Heart left ventricle (tissue), 16 donors: ENCODE results near the gene PPHLN1. TPM values are rescaled to one million over a fixed set of nuclear protein-coding genes. Genes with fewer than 3 reads are reported as not detected.

Source experiments
- ATAC-seq, 4 donors: fragments of 200-7000 bp; cut with Tn5 transposase; one replicate each; pipeline ENCODE4 v1.9.1; 2020 to 2022; ENCODE audit warnings: moderate library complexity in 4 of 4, mild to moderate bottlenecking in 3 of 4, moderate number of reproducible peaks in 1 of 4
- DNase-seq, 5 donors: peaks; one replicate each; pipeline ENCODE4 v3.0.0-alpha.2; 2020
- H3K27ac ChIP-seq, 12 donors: fragments of 200-600 bp; sonication (generic) in 4 of 12; one replicate each; pipeline versions ENCODE4 v1.5.0 to v1.8.0; 2016 to 2022; ENCODE audit warnings: mild to moderate bottlenecking in 2 of 12
- H3K27me3 ChIP-seq, 9 donors: fragments of 200-600 bp; sonication (generic) in 2 of 9; one replicate each; pipeline versions ENCODE4 v1.5.1 to v1.8.0; 2016 to 2022; ENCODE audit warnings: mild to moderate bottlenecking in 3 of 9
- H3K36me3 ChIP-seq, 9 donors: fragments of 200-600 bp; sonication (generic) in 2 of 9; one replicate each; pipeline versions ENCODE4 v1.5.0 to v1.8.0; 2018 to 2022; ENCODE audit warnings: mild to moderate bottlenecking in 2 of 9
- H3K4me1 ChIP-seq, 12 donors: fragments of 200-600 bp; sonication (generic) in 4 of 12; one replicate each; pipeline versions ENCODE4 v1.5.0 to v1.8.0; 2016 to 2022; ENCODE audit warnings: mild to moderate bottlenecking in 3 of 12
- H3K4me3 ChIP-seq, 12 donors: fragments of 200-600 bp; sonication (generic) in 4 of 12; one replicate each; pipeline versions ENCODE4 v1.5.0 to v1.8.0; 2017 to 2022; ENCODE audit warnings: mild to moderate bottlenecking in 9 of 12, moderate library complexity in 4 of 12
- H3K9me3 ChIP-seq, 12 donors: fragments of 200-600 bp; sonication (generic) in 4 of 12; one replicate each; pipeline versions ENCODE4 v1.5.0 to v1.8.0; 2016 to 2022; ENCODE audit warnings: mild to moderate bottlenecking in 1 of 12
- POLR2A ChIP-seq, 2 donors: fragments of 450-650 bp; IDR thresholded peaks; one replicate each; pipeline ENCODE4 v1.6.1; 2017; ENCODE audit warnings: antibody characterized with exemption in 2 of 2, mild to moderate bottlenecking in 2 of 2, moderate library complexity in 2 of 2
- WGBS, 4 donors: extraction: QIAGEN DNeasy Blood & Tissue Kit in 2 of 4; methylation state at CpG; one replicate each; pipeline versions ENCODE4 v1.1.5 to v1.1.7; 2013 to 2018; 5-methylcytosine and 5-hydroxymethylcytosine counted together
- intact Hi-C, 10 donors: fragments of 100-400 bp; cut with DNase I; formaldehyde crosslinking; loops; one replicate each; pipeline versions ENCODE4 v1.11.1 to v1.14.2; 2022
- polyA plus RNA-seq, 2 donors: library from polyadenylated mRNA; stranded (reverse); fragments of 200-250 nt; gene quantifications; one replicate each; pipeline ENCODE4 v1.2.3, GENCODE V29; 2013
- total RNA-seq, 9 donors: library from RNA; depleted of rRNA in 2 of 9; stranded (reverse); fragments of >200 nt in 2 of 9; fragmentation: NEBNext Ultra II Directional in 3 of 9; extraction: Animal tissue kit (Norgen Biotek cat#: 25700) in 3 of 9; gene quantifications; one replicate each; pipeline versions ENCODE4 v1.1.0 to v1.2.4, GENCODE V29; 2016 to 2023
- TF ChIP-seq, protein P1 (sequence below), 12 donors: fragments of 200-600 bp; sonication (generic) in 4 of 12; IDR thresholded peaks; one replicate each; pipeline versions ENCODE4 v1.5.0 to v1.8.0; 2018 to 2022; ENCODE audit warnings: antibody characterized with exemption in 12 of 12, mild to moderate bottlenecking in 5 of 12
- donor health status: ischemic (EF 13 %, LVEDD 7.1; RV severe dilation, severe dysfunction).
- donor health status: healthy with polysubstance abuse.
- donor health status: DM: no; HTN: yes; CAD: no.
- donor health status: DM: no; HTN: no; CAD: no.
- donor health status: ischemic (EF 25% LVEDD 6.9; RV normal size, moderate dysfunction).
- donor health status: ischemic (EF 25% LVEDD 5.7; RV mildly dilated, moderate dysfunction).
- donor health status: healthy.
- donor health status: DM: yes; HTN: yes; CAD: no.
- donor health status: ischemic (EF 35%, LVEDD 5.7; RV mildly dilated, moderate dysfunction).
- donor health status: nonischemic (EF 11% LVEDD 7.7; RV severe dilation, severe dysfunction).
- donor health status: DM: yes; HTN: yes; CAD: no.
- donor health status: PGD.
- donor health status: ischemic (EF 29% LVEDD 5.4; RV normal size, mild dysfunction).
- donor health status: nonischemic (EF 23%, LVEDD 6.1; RV moderate dilation, normal function).

The PPHLN1 gene
- total and polyA plus RNA-seq, 11 donors = 21.4 to 41.1 (median 35.6) TPM

DNA sequence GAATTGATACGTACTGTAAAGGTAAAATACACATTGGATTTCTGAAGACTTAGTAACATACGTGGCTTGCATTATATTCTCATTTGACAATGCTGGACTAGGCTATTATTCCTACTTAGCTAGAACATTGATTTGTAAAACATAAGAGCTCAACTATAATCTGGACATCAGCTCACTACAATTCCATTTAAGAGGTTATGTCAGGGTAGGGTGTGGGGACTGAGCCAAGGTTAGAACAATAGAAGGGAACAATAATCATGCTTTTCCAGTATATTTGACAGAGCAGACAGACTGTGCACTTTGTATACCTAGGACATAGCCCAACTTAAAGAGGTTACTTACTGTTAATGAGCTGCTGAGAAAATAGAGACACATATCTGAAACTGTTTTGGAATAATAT, 10.9 kb upstream of the PPHLN1 start:
- TF ChIP-seq, protein P1, sequence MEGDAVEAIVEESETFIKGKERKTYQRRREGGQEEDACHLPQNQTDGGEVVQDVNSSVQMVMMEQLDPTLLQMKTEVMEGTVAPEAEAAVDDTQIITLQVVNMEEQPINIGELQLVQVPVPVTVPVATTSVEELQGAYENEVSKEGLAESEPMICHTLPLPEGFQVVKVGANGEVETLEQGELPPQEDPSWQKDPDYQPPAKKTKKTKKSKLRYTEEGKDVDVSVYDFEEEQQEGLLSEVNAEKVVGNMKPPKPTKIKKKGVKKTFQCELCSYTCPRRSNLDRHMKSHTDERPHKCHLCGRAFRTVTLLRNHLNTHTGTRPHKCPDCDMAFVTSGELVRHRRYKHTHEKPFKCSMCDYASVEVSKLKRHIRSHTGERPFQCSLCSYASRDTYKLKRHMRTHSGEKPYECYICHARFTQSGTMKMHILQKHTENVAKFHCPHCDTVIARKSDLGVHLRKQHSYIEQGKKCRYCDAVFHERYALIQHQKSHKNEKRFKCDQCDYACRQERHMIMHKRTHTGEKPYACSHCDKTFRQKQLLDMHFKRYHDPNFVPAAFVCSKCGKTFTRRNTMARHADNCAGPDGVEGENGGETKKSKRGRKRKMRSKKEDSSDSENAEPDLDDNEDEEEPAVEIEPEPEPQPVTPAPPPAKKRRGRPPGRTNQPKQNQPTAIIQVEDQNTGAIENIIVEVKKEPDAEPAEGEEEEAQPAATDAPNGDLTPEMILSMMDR (IDR thresholded peaks at IDR 0.05) = no peak
- intact Hi-C loops = no loop called here
- Histone ChIP-seq H3K27ac (no peak overlapping the region), H3K4me1 (no peaks in the 10 kb centered on the region), H3K9me3 (no peaks in the 10 kb centered on the region), H3K27me3 (no peaks in the 10 kb centered on the region), H3K36me3 (peaks cover 0 to 82% (median 56%) of the 10 kb centered on the region in 9 donors), H3K4me3 (no peak overlapping the region)
- no peak for DNase-seq
- no peak for ATAC-seq
- 79 to 82% (median 81%) methylated on average over 2 of the region's 2 CpGs for WGBS, 4 donors

DNA sequence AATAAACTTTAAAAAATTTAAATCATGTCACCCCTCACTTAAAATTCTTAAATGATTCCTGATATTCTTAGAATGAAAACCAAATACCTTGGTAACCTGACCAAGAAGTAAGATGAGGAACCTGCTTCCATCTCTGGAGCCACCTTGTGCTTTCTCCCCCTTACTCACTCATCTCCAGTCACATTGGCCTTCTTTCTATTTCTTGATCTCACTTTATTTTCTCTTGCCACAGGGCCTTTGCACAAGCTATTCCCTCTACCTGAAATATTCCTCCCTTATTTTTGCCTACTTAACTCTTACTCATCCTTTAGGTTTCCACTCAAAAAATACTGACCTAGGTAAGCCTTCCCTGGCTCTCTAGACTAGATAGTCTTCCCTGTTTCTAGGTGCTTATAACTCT, 5.2 kb upstream of the PPHLN1 start:
- no peak overlapping the region for H3K27ac ChIP-seq
- intact Hi-C loops = loop anchor here in 3 of 10 donors (5.0 to 10.0 kb wide), 2 partner anchors 83 to 86 kb away; partner anchors contain the start of gene YAF2 (in 3 of the 3)
- peaks cover 0 to 13% (median 6%) of the 10 kb centered on the region in 12 donors for H3K4me1 ChIP-seq
- H3K9me3 ChIP-seq = no peaks in the 10 kb centered on the region
- no peaks in the 10 kb centered on the region for H3K27me3 ChIP-seq
- no peak for ATAC-seq
- no peak for DNase-seq
- TF ChIP-seq, protein P1 (IDR thresholded peaks at IDR 0.05) = no peak
- no peak for TF ChIP-seq POLR2A (IDR thresholded peaks at IDR 0.05)
- H3K4me3 ChIP-seq = no peak overlapping the region
- H3K36me3 ChIP-seq = peaks cover 0 to 65% (median 43%) of the 10 kb centered on the region in 9 donors

DNA sequence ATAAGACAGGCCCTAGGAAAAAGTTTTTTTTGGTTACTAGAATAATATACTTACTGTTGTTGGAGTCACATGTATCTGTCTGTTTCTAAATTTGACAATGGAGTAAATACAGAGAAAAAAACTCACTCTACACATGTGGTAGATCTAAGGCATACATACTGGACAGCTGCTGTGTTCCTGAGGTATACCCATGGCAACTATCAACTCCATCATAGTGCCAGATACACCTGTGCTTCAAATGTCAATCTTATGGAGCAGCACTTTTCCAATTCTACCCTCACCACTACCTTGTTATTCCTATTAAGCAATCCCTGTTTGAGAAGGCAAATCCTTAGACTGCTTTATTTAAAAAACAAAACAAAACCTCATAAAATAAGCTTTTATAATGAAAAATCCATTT, 3.4 kb upstream of the PPHLN1 start:
- peaks cover 4 to 24% (median 17%) of the 10 kb centered on the region in 12 donors for H3K4me1 ChIP-seq
- H3K27ac ChIP-seq = no peak overlapping the region
- no peak overlapping the region for H3K4me3 ChIP-seq
- no peak for ATAC-seq
- H3K36me3 ChIP-seq = peaks cover 0 to 47% (median 28%) of the 10 kb centered on the region in 9 donors
- no peak for TF ChIP-seq POLR2A (IDR thresholded peaks at IDR 0.05)
- TF ChIP-seq, protein P1 (IDR thresholded peaks at IDR 0.05) = no peak
- intact Hi-C loops = loop anchor here in 3 of 10 donors (5.0 to 10.0 kb wide), 2 partner anchors 85 to 88 kb away; partner anchors contain the start of gene YAF2 (in 3 of the 3)
- no peak for DNase-seq
- H3K9me3 ChIP-seq = no peaks in the 10 kb centered on the region
- H3K27me3 ChIP-seq = no peaks in the 10 kb centered on the region

DNA sequence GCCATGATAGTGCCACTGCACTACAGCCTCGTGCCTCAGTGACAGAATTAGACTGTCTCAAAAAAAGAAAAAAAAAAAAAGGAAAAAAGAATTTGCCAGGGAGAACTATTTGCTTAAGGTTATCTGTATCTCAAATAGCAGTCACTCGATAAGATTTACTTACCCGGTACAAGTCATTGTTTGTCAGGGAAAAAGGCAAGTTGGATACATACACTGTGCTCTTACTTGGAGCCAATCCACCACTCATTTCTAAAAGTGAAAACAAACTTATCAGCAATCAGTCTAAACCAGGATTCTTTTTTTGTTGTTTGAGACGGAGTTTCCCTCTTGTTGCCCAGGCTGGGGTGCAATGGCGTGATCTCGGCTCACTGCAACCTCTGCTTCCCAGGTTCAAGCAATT, 2.1 kb upstream of the PPHLN1 start:
- intact Hi-C loops = loop anchor here in 3 of 10 donors (5.0 to 10.0 kb wide), 2 partner anchors 87 to 89 kb away; partner anchors contain the start of gene YAF2 (in 3 of the 3)
- ATAC-seq (no peak), DNase-seq (no peak)
- Histone ChIP-seq H3K4me1 (peaks cover 4 to 37% (median 25%) of the 10 kb centered on the region in 12 donors), H3K27me3 (no peaks in the 10 kb centered on the region), H3K27ac (no peak overlapping the region), H3K4me3 (no peak overlapping the region), H3K9me3 (no peaks in the 10 kb centered on the region), H3K36me3 (peaks cover 0 to 44% (median 28%) of the 10 kb centered on the region in 9 donors)
- WGBS, 4 donors = 84 to 92% (median 86%) methylated on average over 6 of the region's 6 CpGs
- TF ChIP-seq, protein P1 (IDR thresholded peaks at IDR 0.05) = no peak
- no peak for TF ChIP-seq POLR2A (IDR thresholded peaks at IDR 0.05)
